Measurements from ENCODE around the gene HSDL2.

Gene HSDL2

DNA sequence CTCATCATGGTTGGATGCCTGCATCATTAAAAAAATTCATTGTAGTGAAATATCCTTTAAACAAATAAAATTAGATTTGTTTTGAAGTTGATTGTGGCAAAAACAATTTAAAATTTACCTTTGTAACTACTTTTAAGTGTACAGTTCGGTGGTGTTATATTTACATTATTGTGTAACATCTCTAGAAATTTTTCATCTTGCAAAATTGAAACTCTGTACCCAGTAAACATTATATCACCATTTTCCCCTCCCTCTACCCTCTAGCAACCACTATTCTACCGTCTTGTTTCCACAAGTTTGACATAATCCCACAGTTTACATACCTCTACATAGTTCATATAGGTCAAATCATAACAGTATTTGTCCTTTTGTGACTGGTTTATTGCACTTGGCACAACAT is 104.7 kb downstream of the HSDL2 start:
- Histone ChIP-seq H3K18ac (ENCODE audit: low read length) (no peak overlapping the region), H4K5ac (ENCODE audit: low read length) (no peak overlapping the region), H3K9ac (ENCODE audit: low read length) (no peak overlapping the region), H2BK120ac (ENCODE audit: low read depth, low read length) (no peak overlapping the region), H2BK5ac (ENCODE audit: low read length) (no peak overlapping the region), H3K79me2 (ENCODE audit: control insufficient read depth, insufficient read depth, low read length) (peaks cover 18% of the 10 kb centered on the region), H3K4me2 (ENCODE audit: low read length) (no peak overlapping the region), H3K27ac (ENCODE audit: low read depth, low read length) (no peak overlapping the region), H3K56ac (ENCODE audit: low read length) (no peak overlapping the region), H3K4me3 (ENCODE audit: low read length) (no peak overlapping the region), H3K79me1 (ENCODE audit: low read length) (peaks cover 2% of the 10 kb centered on the region), H4K8ac (ENCODE audit: low read depth, low read length) (no peak overlapping the region), H3K27me3 (ENCODE audit: insufficient read depth, low read length, poor library complexity) (no peaks in the 10 kb centered on the region), H3K4ac (ENCODE audit: low read depth, low read length) (no peak overlapping the region), H3K23ac (ENCODE audit: low read length) (no peak overlapping the region), H2AK5ac (ENCODE audit: low read length) (no peak overlapping the region), H2BK15ac (replicated peaks; ENCODE audit: low read depth) (no peak overlapping the region), H3K4me1 (ENCODE audit: control insufficient read depth, low read depth, low read length) (peaks cover 3% of the 10 kb centered on the region), H3K36me3 (ENCODE audit: control insufficient read depth, insufficient read depth, low read length) (no peaks in the 10 kb centered on the region)
- no peak for DNase-seq
- WGBS (ENCODE audit: extremely low coverage, insufficient coverage, low lambda C conversion rate): no CpG with 5 or more reads among the region's 2 CpGs

- no peak for DNase-seq
- Histone ChIP-seq H3K56ac (ENCODE audit: low read length) (no peak overlapping the region), H3K27me3 (ENCODE audit: insufficient read depth, low read length, poor library complexity) (no peaks in the 10 kb centered on the region), H3K4ac (ENCODE audit: low read depth, low read length) (no peak overlapping the region), H3K27ac (ENCODE audit: low read depth, low read length) (no peak overlapping the region), H3K23ac (ENCODE audit: low read length) (no peak overlapping the region), H3K9ac (ENCODE audit: low read length) (no peak overlapping the region), H2BK15ac (replicated peaks; ENCODE audit: low read depth) (no peak overlapping the region), H2BK5ac (ENCODE audit: low read length) (no peak overlapping the region), H3K36me3 (ENCODE audit: control insufficient read depth, insufficient read depth, low read length) (no peaks in the 10 kb centered on the region), H2BK120ac (ENCODE audit: low read depth, low read length) (no peak overlapping the region), H4K5ac (ENCODE audit: low read length) (no peak overlapping the region), H3K18ac (ENCODE audit: low read length) (no peak overlapping the region), H3K79me2 (ENCODE audit: control insufficient read depth, insufficient read depth, low read length) (peaks cover 25% of the 10 kb centered on the region), H4K8ac (ENCODE audit: low read depth, low read length) (no peak overlapping the region), H3K4me1 (ENCODE audit: control insufficient read depth, low read depth, low read length) (peaks cover 5% of the 10 kb centered on the region), H3K4me2 (ENCODE audit: low read length) (no peak overlapping the region), H3K4me3 (ENCODE audit: low read length) (no peak overlapping the region), H2AK5ac (ENCODE audit: low read length) (no peak overlapping the region), H3K79me1 (ENCODE audit: low read length) (peaks cover 3% of the 10 kb centered on the region)
- WGBS (ENCODE audit: extremely low coverage, insufficient coverage, low lambda C conversion rate): no CpG with 5 or more reads among the region's 3 CpGs
Measured at GRCh38 chr9:112485574-112485973, 105.7 kb downstream of the HSDL2 start.

DNA sequence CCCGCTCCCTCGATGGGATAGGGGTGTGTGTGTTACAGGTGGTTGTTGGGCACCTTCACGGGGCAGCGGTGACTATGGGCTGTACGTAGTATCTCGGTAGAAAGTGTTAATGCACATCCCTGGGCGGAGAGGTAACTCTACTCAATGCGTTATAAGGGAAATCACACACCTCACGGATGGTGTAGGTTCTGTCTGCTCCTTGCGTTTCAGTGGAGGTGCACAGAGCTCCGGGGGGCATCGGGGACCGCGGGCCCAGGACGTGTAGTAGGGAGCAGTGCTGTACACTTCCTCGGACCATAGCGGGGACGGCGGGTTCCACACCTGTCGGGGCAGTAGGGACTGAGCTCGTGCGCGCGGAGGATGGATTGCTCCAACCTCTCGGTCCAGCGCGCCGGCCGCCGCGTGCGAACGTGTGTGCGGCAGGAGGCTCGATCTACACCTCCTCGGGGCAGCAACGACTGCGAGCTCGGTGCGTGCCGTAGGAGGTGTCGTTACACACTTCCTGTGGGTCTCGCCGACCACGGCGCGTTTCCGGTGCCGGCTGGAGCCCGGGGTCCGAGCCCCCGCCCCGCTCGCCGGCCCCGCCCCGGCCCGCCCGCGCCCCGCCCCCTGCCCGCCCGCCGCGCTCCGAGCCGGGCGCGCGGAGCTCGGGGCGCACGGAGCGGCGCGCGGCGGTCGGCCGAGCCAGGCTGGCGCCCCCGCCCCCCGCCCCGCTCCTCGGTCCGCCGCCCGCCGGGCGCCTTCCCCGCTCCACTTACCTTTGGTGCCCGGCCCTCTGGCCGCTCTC is 106.5 kb downstream of the HSDL2 start, which contains the start of gene KIAA1958:
Gene KIAA1958, plus strand, starts transcription at position 607 of the 787 bp plus-strand sequence. CDS start 87,254 bp downstream, outside the sequence.
- Histone ChIP-seq H3K27ac (ENCODE audit: low read depth, low read length) (peak within 1 kb of the TSS; percentile 91), H2BK15ac (replicated peaks; ENCODE audit: low read depth) (no peak within 1 kb of the TSS), H3K4me1 (ENCODE audit: control insufficient read depth, low read depth, low read length) (peaks cover 5% of the 10 kb centered on the region), H3K27me3 (ENCODE audit: insufficient read depth, low read length, poor library complexity) (no peaks in the 10 kb centered on the region), H4K8ac (ENCODE audit: low read depth, low read length) (peak within 1 kb of the TSS; percentile 31), H3K79me2 (ENCODE audit: control insufficient read depth, insufficient read depth, low read length) (peaks cover 31% of the 10 kb centered on the region), H2AK5ac (ENCODE audit: low read length) (no peak within 1 kb of the TSS), H2BK120ac (ENCODE audit: low read depth, low read length) (peak within 1 kb of the TSS; percentile 89), H3K79me1 (ENCODE audit: low read length) (peaks cover 5% of the 10 kb centered on the region), H3K4ac (ENCODE audit: low read depth, low read length) (peak within 1 kb of the TSS; percentile 84), H3K36me3 (ENCODE audit: control insufficient read depth, insufficient read depth, low read length) (no peaks in the 10 kb centered on the region), H3K4me2 (ENCODE audit: low read length) (peak within 1 kb of the TSS; percentile 92), H3K4me3 (ENCODE audit: low read length) (peak within 1 kb of the TSS; percentile 88), H2BK5ac (ENCODE audit: low read length) (peak within 1 kb of the TSS; percentile 17), H3K56ac (ENCODE audit: low read length) (peak within 1 kb of the TSS; percentile 98), H3K18ac (ENCODE audit: low read length) (peak within 1 kb of the TSS; percentile 99), H4K5ac (ENCODE audit: low read length) (no peak within 1 kb of the TSS), H3K23ac (ENCODE audit: low read length) (peak within 1 kb of the TSS; percentile 90), H3K9ac (ENCODE audit: low read length) (peak within 1 kb of the TSS; percentile 89)
- WGBS (ENCODE audit: extremely low coverage, insufficient coverage, low lambda C conversion rate): no CpG with 5 or more reads among the region's 93 CpGs
- DNase-seq: peak; percentile 87

- Histone ChIP-seq H2BK5ac (ENCODE audit: low read length) (no peak overlapping the region), H3K4me3 (ENCODE audit: low read length) (peak overlapping the region; percentile 88), H4K8ac (ENCODE audit: low read depth, low read length) (peak overlapping the region; percentile 31), H3K9ac (ENCODE audit: low read length) (peak overlapping the region; percentile 77), H3K36me3 (ENCODE audit: control insufficient read depth, insufficient read depth, low read length) (no peaks in the 10 kb centered on the region), H2BK120ac (ENCODE audit: low read depth, low read length) (peak overlapping the region; percentile 89), H3K56ac (ENCODE audit: low read length) (peak overlapping the region; percentile 87), H2AK5ac (ENCODE audit: low read length) (no peak overlapping the region), H3K18ac (ENCODE audit: low read length) (peak overlapping the region; percentile 99), H3K4me2 (ENCODE audit: low read length) (peak overlapping the region; percentile 69), H3K79me2 (ENCODE audit: control insufficient read depth, insufficient read depth, low read length) (peaks cover 34% of the 10 kb centered on the region), H2BK15ac (replicated peaks; ENCODE audit: low read depth) (no peak overlapping the region), H3K4me1 (ENCODE audit: control insufficient read depth, low read depth, low read length) (peaks cover 5% of the 10 kb centered on the region), H3K27ac (ENCODE audit: low read depth, low read length) (peak overlapping the region; percentile 91), H3K23ac (ENCODE audit: low read length) (no peak overlapping the region), H4K5ac (ENCODE audit: low read length) (no peak overlapping the region), H3K79me1 (ENCODE audit: low read length) (peaks cover 7% of the 10 kb centered on the region), H3K4ac (ENCODE audit: low read depth, low read length) (peak overlapping the region; percentile 84), H3K27me3 (ENCODE audit: insufficient read depth, low read length, poor library complexity) (no peaks in the 10 kb centered on the region)
- WGBS (ENCODE audit: extremely low coverage, insufficient coverage, low lambda C conversion rate): no CpG with 5 or more reads among the region's 80 CpGs
- peak; percentile 62 for DNase-seq
Measured at GRCh38 chr9:112487008-112487798, 107.3 kb downstream of the HSDL2 start.

- H2AK5ac ChIP-seq (ENCODE audit: low read length): no peak overlapping the region
- no peak overlapping the region for H2BK5ac ChIP-seq (ENCODE audit: low read length)
- no peaks in the 10 kb centered on the region for H3K27me3 ChIP-seq (ENCODE audit: insufficient read depth, low read length, poor library complexity)
- no peak overlapping the region for H3K23ac ChIP-seq (ENCODE audit: low read length)
- H2BK15ac ChIP-seq (replicated peaks; ENCODE audit: low read depth): no peak overlapping the region
- peaks cover 9% of the 10 kb centered on the region for H3K79me1 ChIP-seq (ENCODE audit: low read length)
- H3K27ac ChIP-seq (ENCODE audit: low read depth, low read length): peak overlapping the region; percentile 91
- peak overlapping the region; percentile 77 for H3K9ac ChIP-seq (ENCODE audit: low read length)
- H4K8ac ChIP-seq (ENCODE audit: low read depth, low read length): no peak overlapping the region
- H3K56ac ChIP-seq (ENCODE audit: low read length): peak overlapping the region; percentile 87
- no peak overlapping the region for H3K4ac ChIP-seq (ENCODE audit: low read depth, low read length)
- peak overlapping the region; percentile 72 for H3K4me2 ChIP-seq (ENCODE audit: low read length)
- H3K79me2 ChIP-seq (ENCODE audit: control insufficient read depth, insufficient read depth, low read length): peaks cover 40% of the 10 kb centered on the region
- H2BK120ac ChIP-seq (ENCODE audit: low read depth, low read length): no peak overlapping the region
- peaks cover 5% of the 10 kb centered on the region for H3K4me1 ChIP-seq (ENCODE audit: control insufficient read depth, low read depth, low read length)
- no peak overlapping the region for H3K18ac ChIP-seq (ENCODE audit: low read length)
- peaks cover 1% of the 10 kb centered on the region for H3K36me3 ChIP-seq (ENCODE audit: control insufficient read depth, insufficient read depth, low read length)
- peak; percentile 36 for DNase-seq
- peak overlapping the region; percentile 88 for H3K4me3 ChIP-seq (ENCODE audit: low read length)
- no peak overlapping the region for H4K5ac ChIP-seq (ENCODE audit: low read length)
- no CpG with 5 or more reads among the region's 11 CpGs for WGBS (ENCODE audit: extremely low coverage, insufficient coverage, low lambda C conversion rate)
Measured at GRCh38 chr9:112487799-112488340, 108.0 kb downstream of the HSDL2 start.
